ENCODE measurements around the gene DNLZ. TPM values are rescaled to one million over a fixed set of nuclear protein-coding genes. Genes with fewer than 3 reads are reported as not detected.

DNLZ gene
- total and polyA plus RNA-seq, 2 donors (not counting 1 experiment from before 2014, with no cell fraction given), result 23.0 to 42.0 TPM

GRCh38 chr9:136341042-136341655 is 22.4 kb downstream of the DNLZ start:
- H3K4me2 ChIP-seq (replicated peaks; ENCODE audit: low read depth, low read length, poor library complexity, severe bottlenecking), result no peak overlapping the region

More at GRCh38 chr9:136341042-136341655, 22.4 kb downstream of the DNLZ start:
- Mint-ChIP-seq H3K27ac (no peak overlapping the region), H3K4me1 (peaks cover 9% of the 10 kb centered on the region), H3K4me3 (no peak overlapping the region), H3K27me3 (no peaks in the 10 kb centered on the region), H3K9me3 (ENCODE audit: insufficient read depth) (no peaks in the 10 kb centered on the region)
- Histone ChIP-seq H3K36me3 (replicated peaks in 1 of 2; ENCODE audit: control extremely low read depth in 1 of 2, control insufficient read depth in 1 of 2, extremely low read depth in 1 of 2, insufficient read depth in 2 of 2, low read length in 1 of 2) (no peaks in the 10 kb centered on the region), H4K20me1 (ENCODE audit: control insufficient read depth, insufficient read depth, low read length, poor library complexity, severe bottlenecking) (no peaks in the 10 kb centered on the region), H2AFZ (ENCODE audit: insufficient read depth, low read depth, low read length, poor library complexity, severe bottlenecking) (no peak overlapping the region), H3K4me3 (ENCODE audit: control extremely low read depth in 1 of 5, extremely low read depth in 1 of 5, insufficient read depth in 1 of 5, low read depth in 2 of 5, low read length in 4 of 5) (no peak overlapping the region), H3K9me3 (ENCODE audit: control extremely low read depth in 1 of 3, control insufficient read depth in 2 of 3, insufficient read depth in 1 of 3, low read length in 2 of 3) (no peaks in the 10 kb centered on the region), H3K9ac (ENCODE audit: low read length) (no peak overlapping the region), H3K79me2 (ENCODE audit: control insufficient read depth, insufficient read depth, low read length) (no peaks in the 10 kb centered on the region), H3K4me1 (ENCODE audit: control insufficient read depth in 2 of 2, insufficient read depth in 2 of 2, low read length in 2 of 2) (peaks cover 3 to 6% of the 10 kb centered on the region in 2 donors), H3K27me3 (replicated peaks in 1 of 4; ENCODE audit: control extremely low read depth in 1 of 4, control insufficient read depth in 3 of 4, insufficient read depth in 4 of 4, low read length in 3 of 4) (no peaks in the 10 kb centered on the region), H3K27ac (ENCODE audit: low read length in 2 of 2) (no peak overlapping the region)
- WGBS (ENCODE audit: insufficient coverage), result 91% methylated on average over 17 of the region's 18 CpGs
- DNase-seq, result no peak
- POLR2A ChIA-PET, result no interaction called here
- TF ChIP-seq EZH2 (IDR thresholded peaks at IDR 0.05; ENCODE audit: borderline replicate concordance, insufficient read depth, low read depth, low read length, poor library complexity, severe bottlenecking), result no peak
- no peak for TF ChIP-seq CTCF (IDR thresholded peaks at IDR 0.05)
- intact Hi-C loops (cut with micrococcal nuclease), result no loop called here
- ATAC-seq (ENCODE audit: low read depth), result no peak
- CTCF ChIA-PET, result no interaction called here
